MV-4-11 (cell line): ENCODE results near the gene CLCA2.

ENCODE experiments used
- DNase-seq: peaks from one replicate; lab custom pipeline; 2025; lab: John Stamatoyannopoulos, UW

CLCA2 gene

GRCh38 chr1:86472152-86472551, 48.2 kb downstream of the CLCA2 start:
- DNase-seq: no peak

- DNase-seq: no peak
These were observed 48.8 kb downstream of the CLCA2 start for GRCh38 chr1:86472767-86473166.

GRCh38 chr1:86477256-86477655, 53.3 kb downstream of the CLCA2 start:
- DNase-seq: no peak

GRCh38 chr1:86477682-86478081, 53.7 kb downstream of the CLCA2 start:
- DNase-seq: no peak

- DNase-seq: no peak
These were observed 54.6 kb downstream of the CLCA2 start for GRCh38 chr1:86478416-86479156.

GRCh38 chr1:86481966-86482365, 58.0 kb downstream of the CLCA2 start:
- DNase-seq: no peak

GRCh38 chr1:86487131-86487810, 63.3 kb downstream of the CLCA2 start:
- DNase-seq: peak; percentile 31

- DNase-seq: no peak
These were observed 63.8 kb downstream of the CLCA2 start for GRCh38 chr1:86487811-86488141.

GRCh38 chr1:86489242-86489878, 65.4 kb downstream of the CLCA2 start:
- DNase-seq: no peak

- no peak for DNase-seq
These were observed 67.4 kb downstream of the CLCA2 start for GRCh38 chr1:86491171-86491950.

GRCh38 chr1:86498281-86498680, 74.3 kb downstream of the CLCA2 start:
- DNase-seq: no peak

- DNase-seq: peak; percentile 60
These were observed 76.1 kb downstream of the CLCA2 start for GRCh38 chr1:86499987-86500593.

GRCh38 chr1:86500714-86501113, 76.7 kb downstream of the CLCA2 start:
- no peak for DNase-seq

GRCh38 chr1:86502125-86502646, 78.2 kb downstream of the CLCA2 start:
- peak; percentile 26 for DNase-seq

GRCh38 chr1:86502721-86503405, 78.9 kb downstream of the CLCA2 start:
- no peak for DNase-seq

GRCh38 chr1:86503406-86504136, 79.6 kb downstream of the CLCA2 start:
- no peak for DNase-seq

- DNase-seq: no peak
These were observed 80.1 kb downstream of the CLCA2 start for GRCh38 chr1:86504137-86504479.

GRCh38 chr1:86504895-86505563, 81.1 kb downstream of the CLCA2 start:
- DNase-seq: no peak

GRCh38 chr1:86505564-86505902, 81.6 kb downstream of the CLCA2 start:
- DNase-seq: no peak
